HG03342 (cell line): ENCODE results near the gene DCLK1.

Experiments
- ATAC-seq: cut with Tn5 transposase; IDR thresholded peaks from one replicate; pipeline ENCODE4 v1.9.1; 2021; ENCODE audit warnings: mild to moderate bottlenecking, moderate library complexity; ENCODE audit not compliant: unreplicated experiment

The DCLK1 gene

GRCh38 chr13:36131222-36131930, at the start of gene DCLK1:
Gene DCLK1, minus strand, starts transcription at chr13:36131382.
- ATAC-seq, result no peak

DNA sequence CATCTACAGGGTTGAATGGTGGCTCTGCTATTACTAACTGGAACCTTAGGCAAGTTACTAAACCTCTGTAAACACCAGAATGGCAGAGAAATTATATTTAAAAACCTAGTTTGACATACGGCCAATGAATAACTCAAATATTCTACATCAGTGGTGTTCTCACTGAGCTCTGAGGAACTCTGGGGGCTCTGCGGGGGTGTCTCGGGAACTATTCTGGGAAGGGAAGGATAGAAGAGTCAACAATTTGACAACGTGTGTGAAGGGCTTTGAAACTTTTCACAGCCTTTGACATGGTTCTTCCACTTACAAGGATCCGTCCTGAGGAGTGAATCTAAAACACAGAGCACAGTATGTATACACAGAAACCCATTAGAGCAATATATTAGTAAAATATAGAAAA, 44.4 kb upstream of the DCLK1 start:
- no peak for ATAC-seq

- no peak for ATAC-seq
Observed at GRCh38 chr13:36174923-36175322, 43.7 kb upstream of the DCLK1 start.

- ATAC-seq, result no peak
Observed at GRCh38 chr13:36173571-36174322, 42.6 kb upstream of the DCLK1 start.

- ATAC-seq, result no peak
Observed at GRCh38 chr13:36166046-36166445, 34.9 kb upstream of the DCLK1 start.

DNA sequence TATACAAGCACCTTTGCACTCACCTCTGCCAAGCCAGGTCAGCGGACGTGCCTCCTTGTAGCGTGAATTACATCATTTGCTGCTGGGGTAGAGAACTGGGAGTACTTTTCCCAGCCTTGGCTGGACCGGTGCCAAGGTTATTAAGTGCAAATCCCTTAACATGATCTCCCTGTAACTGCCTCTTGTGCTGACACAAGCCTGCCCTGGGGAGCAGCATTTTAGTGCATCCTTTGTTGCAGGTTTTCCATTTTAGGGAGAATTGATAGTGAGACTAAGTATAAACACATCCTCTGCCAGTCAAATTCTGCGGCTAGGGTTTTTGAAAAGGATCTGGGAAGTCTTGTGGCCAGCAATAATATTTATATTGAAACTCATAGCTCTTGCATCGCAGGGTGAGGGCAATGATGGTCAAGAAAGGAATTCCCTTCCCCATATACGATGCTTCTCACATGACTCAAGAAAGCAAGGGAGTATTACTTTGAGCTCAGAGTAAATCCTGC, 32.7 kb upstream of the DCLK1 start:
- no peak for ATAC-seq

- ATAC-seq, result no peak
Observed at GRCh38 chr13:36163286-36163685, 32.1 kb upstream of the DCLK1 start.

- ATAC-seq, result no peak
Observed at GRCh38 chr13:36160297-36160696, 29.1 kb upstream of the DCLK1 start.

GRCh38 chr13:36158611-36159010, 27.4 kb upstream of the DCLK1 start:
- ATAC-seq, result no peak

- no peak for ATAC-seq
Observed at GRCh38 chr13:36157480-36157879, 26.3 kb upstream of the DCLK1 start.

- no peak for ATAC-seq
Observed at GRCh38 chr13:36154567-36155291, 23.5 kb upstream of the DCLK1 start.

GRCh38 chr13:36151591-36151990, 20.4 kb upstream of the DCLK1 start:
- ATAC-seq, result no peak

- no peak for ATAC-seq
Observed at GRCh38 chr13:36148446-36148845, 17.3 kb upstream of the DCLK1 start.

DNA sequence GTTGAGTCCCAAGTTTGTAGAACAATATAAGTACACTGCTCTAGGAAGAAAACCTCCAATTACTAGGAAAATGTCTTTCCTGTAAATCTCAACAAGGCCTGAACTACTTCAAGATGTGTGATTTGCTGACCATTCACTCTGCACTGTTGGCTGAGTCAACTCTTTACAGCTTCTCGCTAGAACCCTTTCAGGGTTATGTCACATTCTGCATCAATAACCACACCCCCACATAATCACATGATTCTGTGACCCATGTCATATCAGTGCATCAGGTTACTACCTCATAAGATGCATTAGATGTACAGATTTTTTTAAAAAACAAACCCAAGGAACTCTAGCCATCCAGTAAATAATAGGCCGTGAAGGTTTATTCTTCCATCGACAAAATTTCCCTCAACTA, 16.1 kb upstream of the DCLK1 start:
- ATAC-seq, result no peak

- ATAC-seq, result no peak
Observed at GRCh38 chr13:36146511-36147269, 15.5 kb upstream of the DCLK1 start.

DNA sequence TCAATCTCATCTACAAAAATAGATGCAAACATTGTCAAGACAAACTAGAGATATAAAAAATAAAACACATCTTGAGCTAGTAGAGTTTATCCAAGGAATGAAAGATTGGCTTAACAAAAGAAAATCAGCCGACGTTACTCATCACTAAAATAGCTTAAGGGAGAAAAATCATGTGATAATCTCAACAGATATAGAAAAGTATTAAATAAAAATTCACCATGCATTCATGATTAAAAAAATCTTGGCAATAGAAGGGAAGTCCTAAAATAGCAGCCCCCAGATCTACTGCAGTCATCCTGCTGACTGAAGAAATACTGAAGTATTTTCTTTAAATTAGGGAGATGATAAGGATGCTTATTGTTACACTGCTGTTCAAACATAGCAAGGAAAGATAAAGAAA, 12.6 kb upstream of the DCLK1 start:
- no peak for ATAC-seq

- ATAC-seq, result no peak
Observed at GRCh38 chr13:36142735-36143134, 11.6 kb upstream of the DCLK1 start.

DNA sequence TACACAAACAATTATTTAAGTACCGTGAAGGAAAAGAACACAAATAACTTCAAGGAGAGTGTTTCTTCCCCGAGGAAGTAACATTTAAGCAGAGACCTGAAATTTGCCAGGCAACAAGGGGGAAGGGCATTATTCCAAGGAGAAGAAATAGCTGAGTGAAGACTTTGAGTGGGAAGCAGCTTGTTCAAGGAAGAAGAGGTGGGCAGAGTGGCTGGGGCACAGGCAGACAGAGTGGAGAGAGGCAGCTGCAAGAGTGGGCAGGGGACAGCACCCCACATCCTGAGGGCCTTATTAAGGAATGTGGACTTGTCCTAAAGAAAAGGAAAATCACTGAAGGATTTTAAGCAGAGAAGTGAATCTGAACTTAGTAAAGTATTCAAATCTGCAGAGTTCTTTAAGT, 4.7 kb upstream of the DCLK1 start:
- no peak for ATAC-seq

- ATAC-seq, result no peak
Observed at GRCh38 chr13:36134632-36135031, 3.5 kb upstream of the DCLK1 start.

GRCh38 chr13:36133950-36134626, 2.9 kb upstream of the DCLK1 start:
- ATAC-seq, result no peak
